A549 (cell line): ENCODE measurements around the gene NEGR1. TPM values are rescaled to one million over a fixed set of nuclear protein-coding genes. Genes with fewer than 3 reads are reported as not detected.
"Not testable (repeated sequence)": the region's sequence is repeated elsewhere in the genome, so short reads cannot be mapped to it uniquely, and the experiment has no call there.

Experiments used
- ATAC-seq, 2 experiments: fragments of 200-7000 bp in 1 of 2; fragments of >200 bp in 1 of 2; cut with Nextera tagmentation in 1 of 2; cut with Tn5 transposase in 1 of 2; 3 replicates each; pipeline versions ENCODE4 v1.8.0 to v1.9.1; 2018 to 2020; ENCODE audit warnings: mild to moderate bottlenecking in 1 of 2, moderate library complexity in 1 of 2
- CTCF ChIA-PET: fragments of 300-600 bp; sonication (Branson Sonifier 250); formaldehyde crosslinking; extraction: SDS; loops from one replicate; lab custom pipeline; 2021; ENCODE audit warnings: antibody characterized with exemption, inconsistent platforms; lab: Yijun Ruan, JAX
- POLR2A ChIA-PET: fragments of 350-600 bp; formaldehyde crosslinking; extraction: SDS; loops from one replicate; lab custom pipeline; 2021; ENCODE audit warnings: antibody characterized with exemption, inconsistent platforms; lab: Yijun Ruan, JAX
- DNase-seq, 2 experiments: peaks; one replicate each; pipeline versions ENCODE4 v3.0.0 to v3.0.0-alpha.2; 2011 to 2016; ENCODE audit warnings: low read depth in 1 of 2, low spot score in 1 of 2
- FAIRE-seq: peaks from 2 replicates; lab custom pipeline; 2011; peaks lifted over from hg19 to GRCh38; lab: Jason Lieb, UNC
- H3K27ac ChIP-seq, 2 experiments: fragments of >200 bp; sonication (Bioruptor Twin); formaldehyde crosslinking; 3 replicates each; pipeline ENCODE4 v1.5.1; 2016 to 2017
- H3K4me1 ChIP-seq: fragments of >200 bp; sonication (Bioruptor Twin); formaldehyde crosslinking; 3 replicates; pipeline ENCODE4 v1.6.1; 2016
- H3K4me2 ChIP-seq: fragments of >200 bp; sonication (Bioruptor Twin); formaldehyde crosslinking; 3 replicates; pipeline ENCODE4 v1.6.1; 2016
- H3K4me3 ChIP-seq: fragments of >200 bp; sonication (Bioruptor Twin); formaldehyde crosslinking; 3 replicates; pipeline ENCODE4 v1.5.1; 2016
- H3K9me3 ChIP-seq: fragments of >200 bp; sonication (Bioruptor Twin); formaldehyde crosslinking; 3 replicates; pipeline ENCODE4 v1.6.1; 2016
- CBX8 ChIP-seq: fragments of 200-600 bp; sonication (generic); IDR thresholded peaks from 2 replicates; pipeline ENCODE4 v1.6.1; 2016
- CTCF ChIP-seq: fragments of >200 bp; sonication (Bioruptor Twin); formaldehyde crosslinking; IDR thresholded peaks from 3 replicates; pipeline ENCODE4 v1.5.1; 2016
- EHF ChIP-seq: fragments of 250-450 bp; sonication (Bioruptor Pico); IDR thresholded peaks from 2 replicates; pipeline ENCODE4 v1.5.0; 2020; ENCODE audit warnings: mild to moderate bottlenecking
- FOSL2 ChIP-seq, 2 experiments: fragments of 450-650 bp in 1 of 2; fragments of >200 bp in 1 of 2; sonication (Bioruptor Twin) in 1 of 2; formaldehyde crosslinking; IDR thresholded peaks; 2 replicates each; pipeline versions ENCODE4 v1.5.0 to v1.6.1; 2016 to 2020; ENCODE audit warnings: mild to moderate bottlenecking in 1 of 2, moderate library complexity in 1 of 2
- FOXS1 ChIP-seq: fragments of 250-450 bp; sonication (Bioruptor Pico); IDR thresholded peaks from 2 replicates; pipeline ENCODE4 v1.5.0; 2020; ENCODE audit warnings: mild to moderate bottlenecking, moderate library complexity
- HDAC2 ChIP-seq: fragments of 200-600 bp; sonication (generic); IDR thresholded peaks from 2 replicates; pipeline ENCODE4 v1.6.1; 2016
- HOXA7 ChIP-seq: fragments of 250-450 bp; sonication (Bioruptor Pico); IDR thresholded peaks from 2 replicates; pipeline ENCODE4 v1.5.0; 2020; ENCODE audit warnings: mild to moderate bottlenecking, moderate library complexity
- HOXB13 ChIP-seq: fragments of 250-450 bp; sonication (Bioruptor Pico); IDR thresholded peaks from 2 replicates; pipeline ENCODE4 v1.5.0; 2020; ENCODE audit warnings: low read depth, mild to moderate bottlenecking, moderate library complexity
- HOXB5 ChIP-seq: fragments of 250-450 bp; sonication (Bioruptor Pico); IDR thresholded peaks from 2 replicates; pipeline ENCODE4 v1.5.0; 2020; ENCODE audit warnings: mild to moderate bottlenecking, moderate library complexity
- JUN ChIP-seq, 2 experiments: fragments of >200 bp; sonication (Bioruptor Twin); formaldehyde crosslinking; IDR thresholded peaks; 2 replicates in 1 of 2; 3 replicates in 1 of 2; pipeline ENCODE4 v1.6.1; 2016 to 2017
- MAFK ChIP-seq: fragments of 450-650 bp; IDR thresholded peaks from 2 replicates; pipeline ENCODE4 v1.6.1; 2014; ENCODE audit not compliant: partially characterized antibody
- MAX ChIP-seq: IDR thresholded peaks from 2 replicates; pipeline ENCODE4 v1.6.1; 2012
- MYC ChIP-seq: IDR thresholded peaks from 2 replicates; pipeline ENCODE4 v1.6.1; 2012; ENCODE audit warnings: mild to moderate bottlenecking, inconsistent platforms, low read length, improper control_type of control experiment, borderline replicate concordance
- NFE2L2 ChIP-seq: fragments of 150-350 bp; conservative IDR thresholded peaks from 2 replicates; pipeline ENCODE4 v1.6.1; 2014; ENCODE audit warnings: low read length
- NPAS2 ChIP-seq: fragments of 250-450 bp; sonication (Bioruptor Pico); IDR thresholded peaks from 2 replicates; pipeline ENCODE4 v1.8.0; 2022; ENCODE audit warnings: mild to moderate bottlenecking, moderate library complexity, borderline replicate concordance
- PHF8 ChIP-seq: fragments of 200-600 bp; sonication (generic); IDR thresholded peaks from 2 replicates; pipeline ENCODE4 v1.6.1; 2016; ENCODE audit warnings: low read depth, mild to moderate bottlenecking, antibody characterized with exemption, moderate library complexity, borderline replicate concordance
- POLR2A ChIP-seq: IDR thresholded peaks from 2 replicates; pipeline ENCODE4 v1.6.1; 2012; ENCODE audit warnings: mild to moderate bottlenecking, low read length
- RAD21 ChIP-seq, 2 experiments: fragments of >200 bp in 1 of 2; sonication (Bioruptor Twin) in 1 of 2; formaldehyde crosslinking in 1 of 2; IDR thresholded peaks in 1 of 2; conservative IDR thresholded peaks in 1 of 2; 2 replicates in 1 of 2; 3 replicates in 1 of 2; pipeline ENCODE4 v1.6.1; 2012 to 2018; ENCODE audit warnings: inconsistent platforms in 1 of 2
- RFX5 ChIP-seq: fragments of 450-650 bp; IDR thresholded peaks from 2 replicates; pipeline ENCODE4 v1.7.1; 2014; ENCODE audit warnings: antibody characterized with exemption, mild to moderate bottlenecking, moderate library complexity
- RNF2 ChIP-seq: fragments of 200-600 bp; sonication (generic); IDR thresholded peaks from 2 replicates; pipeline ENCODE4 v1.6.1; 2016; ENCODE audit warnings: low read depth, mild to moderate bottlenecking, antibody characterized with exemption, moderate library complexity, borderline replicate concordance
- SMC3 ChIP-seq: fragments of >200 bp; sonication (Bioruptor Twin); formaldehyde crosslinking; IDR thresholded peaks from 3 replicates; pipeline ENCODE4 v1.6.1; 2018; ENCODE audit warnings: inconsistent platforms
- TFCP2L1 ChIP-seq: fragments of 250-450 bp; sonication (Bioruptor Pico); IDR thresholded peaks from 2 replicates; pipeline ENCODE4 v1.5.0; 2021; ENCODE audit warnings: mild to moderate bottlenecking
- ZNF302 ChIP-seq: fragments of 250-450 bp; sonication (Bioruptor Pico); IDR thresholded peaks from 2 replicates; pipeline ENCODE4 v1.9.0; 2021; ENCODE audit warnings: inconsistent platforms, mild to moderate bottlenecking, moderate library complexity
- WGBS: methylation state at CpG from one replicate; pipeline ENCODE4 v1.1.6; 2017; ENCODE audit errors: missing lambda C conversion rate; 5-methylcytosine and 5-hydroxymethylcytosine counted together
- polyA plus RNA-seq, 4 experiments: library from polyadenylated mRNA; depleted of rRNA in 3 of 4; stranded (reverse); fragments of >200 nt; fragmentation: RNase III in 1 of 4; extraction: RNeasy Plus Mini Kit Qiagen cat#74134 plus additional on column Dnase treatment in 1 of 4; gene quantifications; 2 replicates in 3 of 4; 3 replicates in 1 of 4; pipeline ENCODE4 v1.2.3, GENCODE V29; 2011 to 2017
- TF ChIP-seq, protein P1 (sequence below): IDR thresholded peaks from 2 replicates; pipeline ENCODE4 v1.6.1; 2012
- TF ChIP-seq, protein P2 (sequence below): IDR thresholded peaks from 2 replicates; pipeline ENCODE4 v1.6.1; 2012; ENCODE audit warnings: low read depth, borderline replicate concordance
- TF ChIP-seq, protein P3 (sequence below): fragments of 250-450 bp; sonication (Bioruptor Pico); IDR thresholded peaks from 2 replicates; pipeline ENCODE4 v1.5.0; 2020; ENCODE audit warnings: low read depth, mild to moderate bottlenecking, moderate library complexity

NEGR1 gene
- polyA plus RNA-seq, 2 of the 4 experiments (the other 2 are of a cell fraction) = not detected

GRCh38 chr1:71899881-71900280, 382.5 kb downstream of the NEGR1 start:
- TF ChIP-seq PHF8 = no peak
- TF ChIP-seq, protein P1, sequence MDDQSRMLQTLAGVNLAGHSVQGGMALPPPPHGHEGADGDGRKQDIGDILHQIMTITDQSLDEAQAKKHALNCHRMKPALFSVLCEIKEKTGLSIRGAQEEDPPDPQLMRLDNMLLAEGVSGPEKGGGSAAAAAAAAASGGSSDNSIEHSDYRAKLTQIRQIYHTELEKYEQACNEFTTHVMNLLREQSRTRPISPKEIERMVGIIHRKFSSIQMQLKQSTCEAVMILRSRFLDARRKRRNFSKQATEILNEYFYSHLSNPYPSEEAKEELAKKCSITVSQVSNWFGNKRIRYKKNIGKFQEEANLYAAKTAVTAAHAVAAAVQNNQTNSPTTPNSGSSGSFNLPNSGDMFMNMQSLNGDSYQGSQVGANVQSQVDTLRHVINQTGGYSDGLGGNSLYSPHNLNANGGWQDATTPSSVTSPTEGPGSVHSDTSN = no peak
- no peak for TF ChIP-seq MYC
- TF ChIP-seq HOXB5 (CRISPR knock-in tag) = no peak
- H3K4me1 ChIP-seq = no peaks in the 10 kb centered on the region
- ATAC-seq (no peak), FAIRE-seq (no peak), DNase-seq (no peak)
- H3K4me2 ChIP-seq = no peak overlapping the region
- no peak overlapping the region for H3K27ac ChIP-seq
- 4% methylated on average over 2 of the region's 2 CpGs for WGBS
- CTCF ChIA-PET = no interaction called here
- no peak overlapping the region for H3K4me3 ChIP-seq
- POLR2A ChIA-PET = no interaction called here
- H3K9me3 ChIP-seq = no peaks in the 10 kb centered on the region

DNA sequence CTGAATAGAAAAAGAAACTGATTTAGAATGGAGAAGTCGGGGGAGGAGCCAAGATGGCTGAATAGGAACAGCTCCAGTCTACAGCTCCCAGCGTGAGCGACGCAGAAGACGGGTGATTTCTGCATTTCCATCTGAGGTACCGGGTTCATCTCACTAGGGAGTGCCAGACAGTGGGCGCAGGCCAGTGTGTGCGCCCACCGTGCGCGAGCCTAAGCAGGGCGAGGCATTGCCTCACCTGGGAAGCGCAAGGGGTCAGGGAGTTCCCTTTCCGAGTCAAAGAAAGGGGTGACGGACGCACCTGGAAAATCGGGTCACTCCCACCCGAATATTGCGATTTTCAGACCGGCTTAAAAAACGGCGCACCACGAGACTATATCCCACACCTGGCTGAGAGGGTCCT, 394.2 kb downstream of the NEGR1 start:
- FAIRE-seq, H3K4me2 ChIP-seq, ATAC-seq, CTCF ChIA-PET, H3K4me1 ChIP-seq, DNase-seq, H3K4me3 ChIP-seq, POLR2A ChIA-PET, H3K9me3 ChIP-seq, H3K27ac ChIP-seq: not testable (repeated sequence)
- 52% methylated on average over 14 of the region's 23 CpGs for WGBS

- no peaks in the 10 kb centered on the region for H3K4me1 ChIP-seq
- H3K4me3 ChIP-seq = no peak overlapping the region
- ATAC-seq = no peak
- no peak for TF ChIP-seq MAX
- TF ChIP-seq FOXS1 (CRISPR knock-in tag) = no peak
- TF ChIP-seq RAD21 (conservative IDR thresholded peaks at IDR 0.05 in 1 of 2, IDR thresholded peaks at IDR 0.05 in 1 of 2) = no peak
- no peak for TF ChIP-seq SMC3
- no peak for TF ChIP-seq HOXB5 (CRISPR knock-in tag)
- TF ChIP-seq, protein P2, sequence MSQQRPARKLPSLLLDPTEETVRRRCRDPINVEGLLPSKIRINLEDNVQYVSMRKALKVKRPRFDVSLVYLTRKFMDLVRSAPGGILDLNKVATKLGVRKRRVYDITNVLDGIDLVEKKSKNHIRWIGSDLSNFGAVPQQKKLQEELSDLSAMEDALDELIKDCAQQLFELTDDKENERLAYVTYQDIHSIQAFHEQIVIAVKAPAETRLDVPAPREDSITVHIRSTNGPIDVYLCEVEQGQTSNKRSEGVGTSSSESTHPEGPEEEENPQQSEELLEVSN = no peak
- no peak for TF ChIP-seq HOXA7 (CRISPR knock-in tag)
- no peak for TF ChIP-seq RFX5
- no peak for TF ChIP-seq MAFK
- no peak for TF ChIP-seq NPAS2
- TF ChIP-seq FOSL2 (IDR thresholded peaks at IDR 0.05) = no peak
- no peak for TF ChIP-seq FOSL2 (CRISPR knock-in tag; IDR thresholded peaks at IDR 0.05)
- ChIA-PET POLR2A (no interaction called here), CTCF (no interaction called here)
- H3K27ac ChIP-seq = no peak overlapping the region
- FAIRE-seq = no peak
- no peak for DNase-seq
- H3K4me2 ChIP-seq = no peak overlapping the region
- 0% methylated on average over 2 of the region's 2 CpGs for WGBS
- H3K9me3 ChIP-seq = no peaks in the 10 kb centered on the region
Observed at GRCh38 chr1:71885171-71885570, 397.2 kb downstream of the NEGR1 start.

DNA sequence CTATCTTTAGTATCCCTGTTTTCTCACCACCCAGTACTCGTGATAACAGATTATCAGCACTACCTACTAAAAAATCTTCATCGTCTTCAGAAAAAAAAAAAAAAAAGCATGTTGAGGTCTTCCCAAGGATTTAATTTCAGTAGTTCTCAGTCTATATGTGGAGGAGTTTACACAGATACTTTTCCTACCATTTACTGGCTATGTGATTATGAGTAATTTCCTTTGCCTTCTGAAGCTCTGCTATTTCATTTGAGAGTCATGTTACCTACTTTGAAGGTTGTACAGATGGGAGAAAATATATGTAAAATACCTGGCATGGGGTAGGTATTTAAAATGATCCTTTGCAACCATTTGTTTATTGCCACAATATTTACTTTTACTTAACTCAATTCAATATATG, 399.7 kb downstream of the NEGR1 start:
- ATAC-seq (no peak), FAIRE-seq (no peak), DNase-seq (no peak)
- Histone ChIP-seq H3K4me3 (no peak overlapping the region), H3K27ac (no peak overlapping the region), H3K4me1 (no peaks in the 10 kb centered on the region), H3K9me3 (no peaks in the 10 kb centered on the region), H3K4me2 (no peak overlapping the region)
- CTCF ChIA-PET = no interaction called here
- 1% methylated on average over 2 of the region's 2 CpGs for WGBS
- POLR2A ChIA-PET = no interaction called here
- no peak for TF ChIP-seq TFCP2L1 (CRISPR knock-in tag)
- TF ChIP-seq CTCF = no peak
- TF ChIP-seq NFE2L2 = no peak
- TF ChIP-seq, protein P2 = no peak
- TF ChIP-seq EHF (CRISPR knock-in tag) = no peak
- no peak for TF ChIP-seq NPAS2
- TF ChIP-seq HDAC2 = no peak
- no peak for TF ChIP-seq JUN (IDR thresholded peaks at IDR 0.05)
- TF ChIP-seq MYC = no peak
- TF ChIP-seq FOSL2 (IDR thresholded peaks at IDR 0.05) = no peak
- no peak for TF ChIP-seq FOSL2 (CRISPR knock-in tag; IDR thresholded peaks at IDR 0.05)
- no peak for TF ChIP-seq CBX8
- TF ChIP-seq, protein P3, sequence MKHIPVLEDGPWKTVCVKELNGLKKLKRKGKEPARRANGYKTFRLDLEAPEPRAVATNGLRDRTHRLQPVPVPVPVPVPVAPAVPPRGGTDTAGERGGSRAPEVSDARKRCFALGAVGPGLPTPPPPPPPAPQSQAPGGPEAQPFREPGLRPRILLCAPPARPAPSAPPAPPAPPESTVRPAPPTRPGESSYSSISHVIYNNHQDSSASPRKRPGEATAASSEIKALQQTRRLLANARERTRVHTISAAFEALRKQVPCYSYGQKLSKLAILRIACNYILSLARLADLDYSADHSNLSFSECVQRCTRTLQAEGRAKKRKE (CRISPR knock-in tag) = no peak
- no peak for TF ChIP-seq ZNF302 (CRISPR knock-in tag)
- TF ChIP-seq HOXB13 (CRISPR knock-in tag) = no peak
- no peak for TF ChIP-seq RNF2
- no peak for TF ChIP-seq POLR2A
